H1 (cell line): ENCODE results near the gene BEST3. TPM values are rescaled to one million over a fixed set of nuclear protein-coding genes. Genes with fewer than 3 reads are reported as not detected.

Source experiments
- EP300 ChIP-seq, 2 experiments: IDR thresholded peaks; 1 replicate in 1 of 2; 2 replicates in 1 of 2; pipeline ENCODE4 v1.6.1; 2011 to 2012; ENCODE audit warnings: low read depth in 2 of 2, low read length in 2 of 2, mild to moderate bottlenecking in 2 of 2, borderline replicate concordance in 1 of 2, inconsistent platforms in 1 of 2, moderate library complexity in 1 of 2
- RNF2 ChIP-seq: fragments of 200-900, 300-1000 bp; sonication (generic); IDR thresholded peaks from 2 replicates; pipeline ENCODE4 v1.7.1; 2016; ENCODE audit warnings: borderline replicate concordance, low read depth, mild to moderate bottlenecking, antibody characterized with exemption, low read length; ENCODE audit not compliant: poor library complexity, severe bottlenecking; ENCODE audit errors: missing control alignments
- SP2 ChIP-seq: IDR thresholded peaks from 2 replicates; pipeline ENCODE4 v1.6.1; 2012; ENCODE audit warnings: mild to moderate bottlenecking, low read length, inconsistent platforms
- ZNF274 ChIP-seq: IDR thresholded peaks from 2 replicates; pipeline ENCODE4 v1.7.0; 2012; ENCODE audit warnings: low read length, borderline replicate concordance; ENCODE audit errors: extremely low read depth
- polyA plus RNA-seq, 7 experiments: library from polyadenylated mRNA; depleted of rRNA in 3 of 7; stranded (reverse) in 5 of 7; unstranded in 2 of 7; fragments of >200 nt in 5 of 7; fragments of 200-250 nt in 2 of 7; gene quantifications; 1 replicate in 5 of 7; 2 replicates in 1 of 7; 4 replicates in 1 of 7; pipeline versions ENCODE4 v1.2.1 to v1.2.3, GENCODE V29; 2011 to 2013; ENCODE audit warnings: missing spikeins in 2 of 7, mixed read lengths in 2 of 7
- total RNA-seq: library from RNA; stranded (reverse); fragmentation: NEBNext Ultra II Directional; extraction: Animal tissue kit (Norgen Biotek cat#: 25700); gene quantifications from 2 replicates; pipeline ENCODE4 v1.2.1, GENCODE V29; 2021
- TF ChIP-seq, protein P1 (sequence below): IDR thresholded peaks from 2 replicates; pipeline ENCODE4 v1.6.1; 2012; ENCODE audit warnings: inconsistent platforms
- TF ChIP-seq, protein P2 (sequence below), 3 experiments: IDR thresholded peaks; 1 replicate in 2 of 3; 2 replicates in 1 of 3; pipeline versions ENCODE4 v1.5.1 to v1.6.1; 2011; ENCODE audit warnings: low read length in 3 of 3, mild to moderate bottlenecking in 3 of 3, inconsistent platforms in 2 of 3, low read depth in 1 of 3, moderate library complexity in 1 of 3; ENCODE audit not compliant: insufficient read depth in 1 of 3; ENCODE audit errors: control extremely low read depth in 1 of 3

Gene BEST3
- total and polyA plus RNA-seq, 2 of the 8 experiments (the other 6 are each of a cell fraction or from before 2014, with no cell fraction given): 0.17 TPM; not detected in 1

DNA sequence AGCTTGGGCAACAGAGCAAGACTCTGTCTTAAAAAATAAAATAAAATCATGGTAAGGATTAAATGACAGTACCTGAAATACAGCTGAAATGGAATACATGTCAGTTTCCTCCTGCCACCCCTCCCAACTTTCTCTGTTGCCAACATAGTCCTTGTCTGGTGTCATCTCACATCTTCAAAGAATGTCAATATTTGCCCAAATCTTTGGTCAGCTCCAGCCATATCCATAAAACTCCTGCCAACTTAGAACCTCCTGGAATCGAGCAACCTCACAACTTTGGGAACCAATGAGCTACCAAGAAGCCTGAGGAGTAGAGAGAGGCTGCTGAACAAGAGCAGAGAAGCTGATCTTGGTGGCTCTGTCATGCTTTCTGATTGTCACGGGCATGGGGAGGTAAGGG lies 77.6 kb downstream of the BEST3 start (continued):
- TF ChIP-seq, protein P1, sequence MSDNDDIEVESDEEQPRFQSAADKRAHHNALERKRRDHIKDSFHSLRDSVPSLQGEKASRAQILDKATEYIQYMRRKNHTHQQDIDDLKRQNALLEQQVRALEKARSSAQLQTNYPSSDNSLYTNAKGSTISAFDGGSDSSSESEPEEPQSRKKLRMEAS: no peak
- TF ChIP-seq RNF2 (no peak), ZNF274 (no peak), SP2 (no peak), EP300 (IDR thresholded peaks at IDR 0.05; ENCODE audit: borderline replicate concordance in 1 of 2, low read depth in 2 of 2, low read length in 2 of 2) (no peak)
- TF ChIP-seq, protein P2, sequence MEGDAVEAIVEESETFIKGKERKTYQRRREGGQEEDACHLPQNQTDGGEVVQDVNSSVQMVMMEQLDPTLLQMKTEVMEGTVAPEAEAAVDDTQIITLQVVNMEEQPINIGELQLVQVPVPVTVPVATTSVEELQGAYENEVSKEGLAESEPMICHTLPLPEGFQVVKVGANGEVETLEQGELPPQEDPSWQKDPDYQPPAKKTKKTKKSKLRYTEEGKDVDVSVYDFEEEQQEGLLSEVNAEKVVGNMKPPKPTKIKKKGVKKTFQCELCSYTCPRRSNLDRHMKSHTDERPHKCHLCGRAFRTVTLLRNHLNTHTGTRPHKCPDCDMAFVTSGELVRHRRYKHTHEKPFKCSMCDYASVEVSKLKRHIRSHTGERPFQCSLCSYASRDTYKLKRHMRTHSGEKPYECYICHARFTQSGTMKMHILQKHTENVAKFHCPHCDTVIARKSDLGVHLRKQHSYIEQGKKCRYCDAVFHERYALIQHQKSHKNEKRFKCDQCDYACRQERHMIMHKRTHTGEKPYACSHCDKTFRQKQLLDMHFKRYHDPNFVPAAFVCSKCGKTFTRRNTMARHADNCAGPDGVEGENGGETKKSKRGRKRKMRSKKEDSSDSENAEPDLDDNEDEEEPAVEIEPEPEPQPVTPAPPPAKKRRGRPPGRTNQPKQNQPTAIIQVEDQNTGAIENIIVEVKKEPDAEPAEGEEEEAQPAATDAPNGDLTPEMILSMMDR (IDR thresholded peaks at IDR 0.05; ENCODE audit: control extremely low read depth in 1 of 3, insufficient read depth in 1 of 3, low read depth in 1 of 3, low read length in 3 of 3): no peak
- TF ChIP-seq, all 59 proteins: peak for 0
